Endodermal cell (in vitro differentiated cells): ENCODE data around the gene HK3. TPM values are rescaled to one million over a fixed set of nuclear protein-coding genes. Genes with fewer than 3 reads are reported as not detected.

Experiments
- DNase-seq: peaks from one replicate; pipeline ENCODE4 v3.0.0-alpha.2; 2017
- H3K27ac ChIP-seq: 2 replicates; pipeline ENCODE4 v1.5.1; 2013; ENCODE audit warnings: mild to moderate bottlenecking, low read depth, low read length, moderate library complexity
- H3K27me3 ChIP-seq: 2 replicates; pipeline ENCODE4 v1.6.1; 2013; ENCODE audit warnings: mild to moderate bottlenecking, low read length, moderate library complexity; ENCODE audit not compliant: insufficient read depth, control insufficient read depth, poor library complexity, severe bottlenecking
- H3K36me3 ChIP-seq: 2 replicates; pipeline ENCODE4 v1.7.0; 2013; ENCODE audit warnings: mild to moderate bottlenecking, low read length, moderate library complexity; ENCODE audit not compliant: control insufficient read depth, insufficient read depth
- H3K4me1 ChIP-seq: one replicate; pipeline ENCODE4 v1.7.0; 2013; ENCODE audit warnings: low read length; ENCODE audit not compliant: control insufficient read depth, insufficient read depth
- H3K4me3 ChIP-seq: 2 replicates; pipeline ENCODE4 v1.5.1; 2013; ENCODE audit warnings: mild to moderate bottlenecking, low read length, moderate library complexity
- H3K9ac ChIP-seq: 2 replicates; pipeline ENCODE4 v1.6.1; 2013; ENCODE audit warnings: mild to moderate bottlenecking, low read length, moderate library complexity; ENCODE audit not compliant: poor library complexity, severe bottlenecking; ENCODE audit errors: extremely low read depth
- H3K9me3 ChIP-seq: 2 replicates; pipeline ENCODE4 v1.6.1; 2013; ENCODE audit warnings: mild to moderate bottlenecking, low read length, moderate library complexity; ENCODE audit not compliant: control insufficient read depth
- H3K27ac Mint-ChIP-seq: 2 replicates; pipeline ENCODE4 v1.8.0; 2020; ENCODE audit warnings: mixed read lengths
- H3K27me3 Mint-ChIP-seq: 2 replicates; pipeline ENCODE4 v1.8.0; 2021; ENCODE audit warnings: mild to moderate bottlenecking, mixed read lengths; ENCODE audit not compliant: insufficient read depth
- H3K36me3 Mint-ChIP-seq: 2 replicates; pipeline ENCODE4 v1.8.0; 2020; ENCODE audit warnings: low read depth, mixed read lengths
- H3K4me1 Mint-ChIP-seq: 2 replicates; pipeline ENCODE4 v1.8.0; 2020; ENCODE audit warnings: mixed read lengths
- H3K4me3 Mint-ChIP-seq: 2 replicates; pipeline ENCODE4 v1.8.0; 2020; ENCODE audit warnings: mild to moderate bottlenecking, moderate library complexity, mixed read lengths
- H3K9me3 Mint-ChIP-seq: 2 replicates; pipeline ENCODE4 v1.8.0; 2020; ENCODE audit warnings: mild to moderate bottlenecking, mixed read lengths
- WGBS, 2 experiments: methylation state at CpG; one replicate each; pipeline versions ENCODE4 v1.1.5 to v1.1.7; 2013; ENCODE audit warnings: missing lambda C conversion rate in 2 of 2, mixed read lengths in 1 of 2; ENCODE audit not compliant: insufficient coverage in 1 of 2, insufficient read length in 1 of 2; 5-methylcytosine and 5-hydroxymethylcytosine counted together
- total RNA-seq, 2 donors: library from RNA; stranded (reverse); fragmentation: NEBNext Ultra II Directional in 1 of 2; extraction: Animal tissue kit (Norgen Biotek cat#: 25700) in 1 of 2; gene quantifications; 2 replicates in 1 of 2; 3 replicates in 1 of 2; pipeline ENCODE4 v1.2.1, GENCODE V29; 2021
- TF ChIP-seq, protein P1 (sequence below): fragments of 200-600 bp; sonication (generic); conservative IDR thresholded peaks from 2 replicates; pipeline ENCODE4 v1.5.0; 2021; ENCODE audit warnings: antibody characterized with exemption, mild to moderate bottlenecking

HK3 gene
- total RNA-seq, 2 donors from 2014 or later: 0.55 TPM; not detected in 1

DNA sequence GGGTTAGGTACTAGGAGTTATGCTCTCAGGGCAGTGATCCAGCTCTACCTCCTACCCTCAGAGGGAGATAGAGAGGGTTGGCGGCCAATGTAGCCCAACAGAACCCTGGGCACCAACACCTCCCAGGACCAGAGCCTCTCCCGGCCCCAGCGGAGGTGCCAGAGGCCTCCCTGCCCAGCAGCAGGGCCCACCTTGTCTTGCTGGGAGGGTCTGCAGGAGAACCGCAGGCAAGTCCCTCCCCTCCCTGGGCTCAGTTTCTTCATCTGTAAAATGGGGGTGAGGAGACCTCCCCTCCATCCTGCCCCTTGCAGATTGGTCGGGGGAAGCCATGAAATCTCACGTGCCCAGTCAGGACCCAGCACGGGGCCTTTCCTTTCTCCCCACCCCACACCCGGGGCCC, 34.4 kb downstream of the HK3 start:
- Mint-ChIP-seq H3K27ac (no peak overlapping the region), H3K4me1 (peaks cover 29% of the 10 kb centered on the region), H3K36me3 (no peaks in the 10 kb centered on the region), H3K27me3 (peaks cover 11% of the 10 kb centered on the region), H3K4me3 (no peak overlapping the region), H3K9me3 (no peaks in the 10 kb centered on the region)
- TF ChIP-seq, protein P1, sequence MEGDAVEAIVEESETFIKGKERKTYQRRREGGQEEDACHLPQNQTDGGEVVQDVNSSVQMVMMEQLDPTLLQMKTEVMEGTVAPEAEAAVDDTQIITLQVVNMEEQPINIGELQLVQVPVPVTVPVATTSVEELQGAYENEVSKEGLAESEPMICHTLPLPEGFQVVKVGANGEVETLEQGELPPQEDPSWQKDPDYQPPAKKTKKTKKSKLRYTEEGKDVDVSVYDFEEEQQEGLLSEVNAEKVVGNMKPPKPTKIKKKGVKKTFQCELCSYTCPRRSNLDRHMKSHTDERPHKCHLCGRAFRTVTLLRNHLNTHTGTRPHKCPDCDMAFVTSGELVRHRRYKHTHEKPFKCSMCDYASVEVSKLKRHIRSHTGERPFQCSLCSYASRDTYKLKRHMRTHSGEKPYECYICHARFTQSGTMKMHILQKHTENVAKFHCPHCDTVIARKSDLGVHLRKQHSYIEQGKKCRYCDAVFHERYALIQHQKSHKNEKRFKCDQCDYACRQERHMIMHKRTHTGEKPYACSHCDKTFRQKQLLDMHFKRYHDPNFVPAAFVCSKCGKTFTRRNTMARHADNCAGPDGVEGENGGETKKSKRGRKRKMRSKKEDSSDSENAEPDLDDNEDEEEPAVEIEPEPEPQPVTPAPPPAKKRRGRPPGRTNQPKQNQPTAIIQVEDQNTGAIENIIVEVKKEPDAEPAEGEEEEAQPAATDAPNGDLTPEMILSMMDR: no peak
- H3K4me3 ChIP-seq: no peak overlapping the region
- peaks cover 7% of the 10 kb centered on the region for H3K27me3 ChIP-seq
- H3K27ac ChIP-seq: no peak overlapping the region
- 92% methylated on average over 8 of the region's 8 CpGs; no CpG with 5 or more reads in 1 of the 2 experiments for WGBS, 2 experiments
- no peaks in the 10 kb centered on the region for H3K36me3 ChIP-seq
- DNase-seq: no peak
- no peak overlapping the region for H3K9ac ChIP-seq
- H3K9me3 ChIP-seq: no peaks in the 10 kb centered on the region
- peaks cover 20% of the 10 kb centered on the region for H3K4me1 ChIP-seq

DNA sequence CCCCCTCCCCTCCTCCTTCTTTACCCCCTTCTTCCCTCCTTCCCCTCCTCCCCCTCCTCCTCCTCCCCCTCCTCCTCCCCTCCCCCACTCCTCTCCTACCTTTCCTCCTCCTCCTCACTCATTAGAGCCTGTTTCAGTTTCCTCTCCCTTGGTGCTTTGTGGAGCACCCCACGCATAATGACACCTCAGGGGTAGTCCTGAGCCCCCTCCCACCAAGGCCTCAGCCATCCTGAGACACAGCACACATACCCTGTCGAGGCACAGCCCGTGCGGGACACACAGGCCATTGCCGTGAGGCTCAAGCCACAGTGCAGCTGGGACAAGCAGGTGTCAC, 35.4 kb downstream of the HK3 start:
- Mint-ChIP-seq H3K4me1 (peaks cover 29% of the 10 kb centered on the region), H3K27ac (no peak overlapping the region), H3K27me3 (peaks cover 8% of the 10 kb centered on the region), H3K36me3 (no peaks in the 10 kb centered on the region), H3K4me3 (no peak overlapping the region), H3K9me3 (no peaks in the 10 kb centered on the region)
- Histone ChIP-seq H3K4me3 (no peak overlapping the region), H3K36me3 (no peaks in the 10 kb centered on the region), H3K27ac (no peak overlapping the region), H3K4me1 (peaks cover 20% of the 10 kb centered on the region), H3K27me3 (peaks cover 7% of the 10 kb centered on the region), H3K9ac (no peak overlapping the region), H3K9me3 (no peaks in the 10 kb centered on the region)
- TF ChIP-seq, protein P1: no peak
- no peak for DNase-seq
- 70 to 80% methylated on average over 4 to 5 of the region's 5 CpGs for WGBS, 2 experiments

DNA sequence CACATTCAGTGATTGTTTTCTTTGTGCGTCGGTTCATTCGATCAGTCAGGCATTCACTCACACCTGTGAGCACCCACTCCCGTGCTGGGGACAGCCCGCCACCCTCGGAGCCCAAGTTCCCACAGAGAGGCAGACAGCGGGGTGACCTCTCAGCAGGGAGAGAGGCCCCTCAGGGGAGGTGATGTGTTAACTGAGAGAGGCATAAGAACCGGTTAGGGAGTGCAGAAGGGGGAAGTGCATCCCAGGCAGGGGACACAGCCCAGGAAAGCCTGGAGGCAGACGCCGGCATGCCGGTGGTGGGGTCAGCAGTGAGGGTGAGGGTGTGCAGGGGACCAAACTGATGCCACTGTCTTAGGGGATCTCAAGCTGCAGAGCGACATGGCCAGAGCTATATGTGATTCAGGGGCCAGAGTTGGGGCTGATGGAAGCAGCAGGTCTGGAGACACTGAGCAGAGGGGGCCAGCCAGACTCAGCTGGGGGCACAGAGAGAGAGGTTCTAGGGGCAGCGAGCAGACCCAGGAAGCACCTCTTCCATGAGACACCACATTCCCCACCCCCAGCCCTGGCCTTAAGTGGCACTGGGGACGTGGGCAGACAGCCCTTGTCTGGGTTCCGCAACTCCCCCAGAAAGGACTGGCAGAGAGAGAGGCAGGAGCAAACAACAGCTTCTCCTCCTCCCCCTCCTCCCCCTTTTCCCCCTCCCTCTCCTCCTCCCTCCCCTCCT, 35.9 kb downstream of the HK3 start:
- H3K27me3 Mint-ChIP-seq: peaks cover 6% of the 10 kb centered on the region

More for the DNA sequence above, 35.9 kb downstream of the HK3 start:
- Histone ChIP-seq H3K27ac (no peak overlapping the region), H3K4me3 (no peak overlapping the region), H3K36me3 (no peaks in the 10 kb centered on the region), H3K4me1 (peaks cover 20% of the 10 kb centered on the region), H3K9ac (no peak overlapping the region), H3K9me3 (no peaks in the 10 kb centered on the region), H3K27me3 (peaks cover 7% of the 10 kb centered on the region)
- Mint-ChIP-seq H3K4me1 (peaks cover 29% of the 10 kb centered on the region), H3K9me3 (no peaks in the 10 kb centered on the region), H3K27ac (no peak overlapping the region), H3K36me3 (no peaks in the 10 kb centered on the region), H3K4me3 (no peak overlapping the region)
- peak; percentile 64 for DNase-seq
- 55 to 63% methylated on average over 10 to 15 of the region's 15 CpGs for WGBS, 2 experiments
- TF ChIP-seq, protein P1: no peak
